B cell (primary cell): ENCODE data around the gene ZIC2. TPM values are rescaled to one million over a fixed set of nuclear protein-coding genes. Genes with fewer than 3 reads are reported as not detected.

Experiments used
- ATAC-seq: fragments of 200-7000 bp; cut with Tn5 transposase; one replicate; pipeline ENCODE4 v1.10.0; 2021; ENCODE audit warnings: low read depth, mild to moderate bottlenecking, moderate number of reproducible peaks, moderate library complexity
- CTCF ChIA-PET: fragments of 350-600 bp; sonication (Branson Sonifier 250); formaldehyde crosslinking; loops from one replicate; lab custom pipeline; 2021; ENCODE audit warnings: antibody characterized with exemption, inconsistent platforms; lab: Charles Lee
- POLR2A ChIA-PET: fragments of 350-600 bp; sonication (Branson Sonifier 250); formaldehyde crosslinking; loops from one replicate; lab custom pipeline; 2021; ENCODE audit warnings: antibody characterized with exemption; lab: Charles Lee
- DNase-seq: peaks from one replicate; pipeline ENCODE4 v3.0.0; 2013
- H2AFZ ChIP-seq: 2 replicates; pipeline ENCODE4 v1.6.1; 2012; ENCODE audit warnings: mild to moderate bottlenecking, low read depth, low read length; ENCODE audit not compliant: insufficient read depth, poor library complexity, severe bottlenecking
- H3K27ac ChIP-seq, 2 donors: 1 replicate in 1 of 2; 2 replicates in 1 of 2; pipeline ENCODE4 v1.5.1; 2012 to 2013; ENCODE audit warnings: low read length in 2 of 2, mild to moderate bottlenecking in 2 of 2, moderate library complexity in 1 of 2
- H3K27me3 ChIP-seq, 4 experiments: fragments of 200-600 bp in 1 of 4; sonication (generic) in 1 of 4; replicated peaks in 1 of 4; 1 replicate in 2 of 4; 2 replicates in 2 of 4; pipeline versions ENCODE4 v1.6.1 to v1.7.0; 2013 to 2016; ENCODE audit warnings: low read length in 3 of 4, mild to moderate bottlenecking in 2 of 4, mixed read lengths in 1 of 4, moderate library complexity in 1 of 4; ENCODE audit not compliant: insufficient read depth in 4 of 4, control insufficient read depth in 3 of 4; ENCODE audit errors: control extremely low read depth in 1 of 4
- H3K36me3 ChIP-seq, 2 experiments: replicated peaks in 1 of 2; 1 replicate in 1 of 2; 2 replicates in 1 of 2; pipeline versions ENCODE4 v1.6.1 to v1.7.1; 2013; ENCODE audit warnings: low read length in 1 of 2; ENCODE audit not compliant: insufficient read depth in 2 of 2, control insufficient read depth in 1 of 2; ENCODE audit errors: control extremely low read depth in 1 of 2, extremely low read depth in 1 of 2
- H3K4me1 ChIP-seq, 2 donors: fragments of 200-600 bp in 1 of 2; sonication (generic) in 1 of 2; 1 replicate in 1 of 2; 2 replicates in 1 of 2; pipeline versions ENCODE4 v1.5.1 to v1.6.1; 2013 to 2017; ENCODE audit warnings: low read length in 2 of 2; ENCODE audit not compliant: control insufficient read depth in 2 of 2, insufficient read depth in 2 of 2
- H3K4me2 ChIP-seq: replicated peaks from 2 replicates; pipeline ENCODE3; 2012; ENCODE audit warnings: mild to moderate bottlenecking, low read depth, low read length; ENCODE audit not compliant: poor library complexity, severe bottlenecking
- H3K4me3 ChIP-seq, 5 experiments: fragments of 200-600 bp in 1 of 5; sonication (generic) in 1 of 5; 1 replicate in 3 of 5; 2 replicates in 2 of 5; pipeline versions ENCODE4 v1.5.1 to v1.7.0; 2011 to 2016; ENCODE audit warnings: low read length in 4 of 5, mild to moderate bottlenecking in 4 of 5, low read depth in 2 of 5, control low read depth in 1 of 5, moderate library complexity in 1 of 5; ENCODE audit not compliant: insufficient read depth in 1 of 5; ENCODE audit errors: control extremely low read depth in 1 of 5, extremely low read depth in 1 of 5
- H3K79me2 ChIP-seq: fragments of 200-600 bp; sonication (generic); one replicate; pipeline ENCODE4 v1.6.0; 2016; ENCODE audit warnings: low read length; ENCODE audit not compliant: control insufficient read depth, insufficient read depth
- H3K9ac ChIP-seq: fragments of 200-600 bp; sonication (generic); 2 replicates; pipeline ENCODE4 v1.6.1; 2017; ENCODE audit warnings: mild to moderate bottlenecking, low read length, moderate library complexity
- H3K9me3 ChIP-seq, 3 donors: one replicate each; pipeline versions ENCODE4 v1.6.1 to v1.7.1; 2013; ENCODE audit warnings: low read length in 2 of 3; ENCODE audit not compliant: control insufficient read depth in 2 of 3, insufficient read depth in 1 of 3; ENCODE audit errors: control extremely low read depth in 1 of 3
- H4K20me1 ChIP-seq: 2 replicates; pipeline ENCODE4 v1.6.0; 2012; ENCODE audit warnings: mild to moderate bottlenecking, low read length; ENCODE audit not compliant: insufficient read depth, control insufficient read depth, poor library complexity, severe bottlenecking
- H3K27ac Mint-ChIP-seq: one replicate; pipeline ENCODE4 v1.8.0; 2021; ENCODE audit warnings: mixed read lengths
- H3K27me3 Mint-ChIP-seq: one replicate; pipeline ENCODE4 v1.8.0; 2021; ENCODE audit warnings: mixed read lengths
- H3K4me1 Mint-ChIP-seq: one replicate; pipeline ENCODE4 v1.8.0; 2021; ENCODE audit warnings: mixed read lengths
- H3K4me3 Mint-ChIP-seq: one replicate; pipeline ENCODE4 v1.8.0; 2021; ENCODE audit warnings: mixed read lengths
- H3K9me3 Mint-ChIP-seq: one replicate; pipeline ENCODE4 v1.8.0; 2022; ENCODE audit warnings: mixed read lengths; ENCODE audit not compliant: insufficient read depth
- CTCF ChIP-seq: fragments of 200-600 bp; IDR thresholded peaks from one replicate; pipeline ENCODE4 v1.8.0; 2022; ENCODE audit warnings: antibody characterized with exemption, mild to moderate bottlenecking
- EZH2 ChIP-seq: IDR thresholded peaks from 2 replicates; pipeline ENCODE4 v1.6.1; 2012; ENCODE audit warnings: borderline replicate concordance, low read depth, mild to moderate bottlenecking, moderate library complexity, low read length; ENCODE audit not compliant: insufficient read depth, poor library complexity, severe bottlenecking
- WGBS: methylation state at CpG from one replicate; pipeline ENCODE4 v1.1.5; 2013; ENCODE audit warnings: missing lambda C conversion rate; ENCODE audit not compliant: insufficient coverage; 5-methylcytosine and 5-hydroxymethylcytosine counted together
- intact Hi-C: fragments of 100-400 bp; cut with micrococcal nuclease; formaldehyde crosslinking; loops from one replicate; pipeline ENCODE4 v1.10.0; 2022
- polyA plus RNA-seq: library from polyadenylated mRNA; depleted of rRNA; stranded (reverse); fragments of >200 nt; gene quantifications from 2 replicates; pipeline ENCODE4 v1.2.3, GENCODE V29; 2012
- total RNA-seq, 2 donors: library from RNA; stranded (reverse); fragments of 120-200 nt in 1 of 2; gene quantifications; 1 replicate in 1 of 2; 2 replicates in 1 of 2; pipeline versions ENCODE4 v1.2.3 to v1.2.4, GENCODE V29; 2013 to 2022

ZIC2 gene
- total and polyA plus RNA-seq, 2 donors (not counting 1 experiment from before 2014, with no cell fraction given) = not detected

- 94% methylated on average over 2 of the region's 2 CpGs for WGBS
- CTCF ChIA-PET = no interaction called here
Observed at GRCh38 chr13:99935772-99936171, 45.8 kb upstream of the ZIC2 start.

DNA sequence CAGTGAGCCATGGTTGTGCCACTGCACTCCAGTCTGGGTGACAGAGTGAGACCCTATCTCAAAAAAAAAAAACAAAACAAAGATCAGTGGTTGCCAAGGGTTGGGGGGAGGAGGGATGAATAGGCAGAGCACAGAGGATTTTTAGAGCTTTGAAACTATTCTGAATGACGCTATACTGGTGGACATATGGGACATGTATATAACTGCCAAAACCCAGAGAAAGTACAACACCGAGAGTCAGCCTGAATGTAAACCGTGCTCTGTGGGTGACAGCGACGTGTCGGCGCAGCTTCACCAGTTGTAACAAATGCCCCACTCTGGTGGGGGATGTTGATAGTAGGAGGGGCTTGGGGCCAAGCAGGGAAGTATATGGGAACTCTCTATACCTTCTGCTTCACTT, 42.9 kb upstream of the ZIC2 start:
- Histone ChIP-seq H4K20me1 (no peaks in the 10 kb centered on the region), H3K79me2 (no peaks in the 10 kb centered on the region), H3K4me3 (no peak overlapping the region), H3K4me1 (no peaks in the 10 kb centered on the region), H3K27ac (no peak overlapping the region), H3K9ac (no peak overlapping the region), H3K4me2 (no peak overlapping the region), H3K9me3 (peaks cover 0 to 6% (median 0%) of the 10 kb centered on the region in 3 donors), H3K36me3 (no peaks in the 10 kb centered on the region), H2AFZ (no peak overlapping the region), H3K27me3 (peaks cover 0 to 15% (median 3%) of the 10 kb centered on the region in 4 experiments)
- H3K27ac Mint-ChIP-seq = no peak overlapping the region
- 86% methylated on average over 5 of the region's 7 CpGs for WGBS
- ATAC-seq (no peak), DNase-seq (no peak)
- H3K9me3 Mint-ChIP-seq = no peaks in the 10 kb centered on the region
- H3K4me1 Mint-ChIP-seq = no peaks in the 10 kb centered on the region
- ChIA-PET CTCF (no interaction called here), POLR2A (no interaction called here)
- H3K4me3 Mint-ChIP-seq = no peak overlapping the region
- intact Hi-C loops = no loop called here
- TF ChIP-seq EZH2 (no peak), CTCF (no peak)
- peaks cover 24% of the 10 kb centered on the region for H3K27me3 Mint-ChIP-seq

More at GRCh38 chr13:99935772-99936171, 45.8 kb upstream of the ZIC2 start:
- Histone ChIP-seq H3K36me3 (no peaks in the 10 kb centered on the region), H3K4me2 (no peak overlapping the region), H3K9me3 (peaks cover 0 to 9% (median 0%) of the 10 kb centered on the region in 3 donors), H3K4me3 (no peak overlapping the region), H2AFZ (no peak overlapping the region), H3K27ac (no peak overlapping the region), H3K79me2 (no peaks in the 10 kb centered on the region), H3K4me1 (no peaks in the 10 kb centered on the region), H3K9ac (no peak overlapping the region), H4K20me1 (no peaks in the 10 kb centered on the region), H3K27me3 (peaks cover 0 to 16% (median 2%) of the 10 kb centered on the region in 4 experiments)
- Mint-ChIP-seq H3K4me3 (no peak overlapping the region), H3K4me1 (no peaks in the 10 kb centered on the region), H3K27me3 (peaks cover 21% of the 10 kb centered on the region), H3K9me3 (no peaks in the 10 kb centered on the region), H3K27ac (no peak overlapping the region)
- POLR2A ChIA-PET = no interaction called here
- DNase-seq (no peak), ATAC-seq (no peak)
- TF ChIP-seq CTCF (no peak), EZH2 (no peak)
- intact Hi-C loops = no loop called here
